Heart right ventricle (tissue), 16 donors: ENCODE results near the gene GFAP. TPM values are rescaled to one million over a fixed set of nuclear protein-coding genes. Genes with fewer than 3 reads are reported as not detected.

ENCODE experiments used
- ATAC-seq, 8 donors: fragments of 200-7000 bp; cut with Tn5 transposase; one replicate each; pipeline ENCODE4 v1.9.1; 2020; ENCODE audit warnings: mild to moderate bottlenecking in 8 of 8, moderate library complexity in 8 of 8, moderate number of reproducible peaks in 1 of 8
- DNase-seq, 2 donors: peaks; one replicate each; pipeline ENCODE4 v3.0.0-alpha.2; 2020
- H3K27ac ChIP-seq, 10 donors: fragments of 200-600 bp; sonication (generic) in 2 of 10; one replicate each; pipeline versions ENCODE4 v1.5.0 to v1.8.0; 2020 to 2022; ENCODE audit warnings: mild to moderate bottlenecking in 3 of 10
- H3K27me3 ChIP-seq, 7 donors: fragments of 200-600 bp; one replicate each; pipeline ENCODE4 v1.8.0; 2021 to 2022; ENCODE audit warnings: mild to moderate bottlenecking in 2 of 7
- H3K36me3 ChIP-seq, 9 donors: fragments of 200-600 bp; sonication (generic) in 1 of 9; one replicate each; pipeline versions ENCODE4 v1.5.0 to v1.8.0; 2020 to 2022; ENCODE audit warnings: mild to moderate bottlenecking in 2 of 9
- H3K4me1 ChIP-seq, 9 donors: fragments of 200-600 bp; sonication (generic) in 1 of 9; one replicate each; pipeline versions ENCODE4 v1.5.0 to v1.8.0; 2020 to 2022; ENCODE audit warnings: mild to moderate bottlenecking in 4 of 9
- H3K4me3 ChIP-seq, 10 donors: fragments of 200-600 bp; sonication (generic) in 2 of 10; one replicate each; pipeline versions ENCODE4 v1.5.0 to v1.8.0; 2020 to 2022; ENCODE audit warnings: mild to moderate bottlenecking in 7 of 10, moderate library complexity in 2 of 10
- H3K9me3 ChIP-seq, 11 donors: fragments of 200-600 bp in 10 of 11; sonication (generic) in 2 of 11; one replicate each; pipeline versions ENCODE4 v1.5.0 to v1.8.0; 2013 to 2022; ENCODE audit warnings: mild to moderate bottlenecking in 2 of 11, control low read depth in 1 of 11, moderate library complexity in 1 of 11
- CTCF ChIP-seq, 9 donors: fragments of 200-600 bp; sonication (generic) in 2 of 9; IDR thresholded peaks; one replicate each; pipeline versions ENCODE4 v1.5.0 to v1.8.0; 2021 to 2022; ENCODE audit warnings: antibody characterized with exemption in 9 of 9, mild to moderate bottlenecking in 5 of 9, moderate library complexity in 1 of 9
- WGBS, 2 donors: extraction: QIAGEN DNeasy Blood & Tissue Kit; methylation state at CpG; one replicate each; pipeline ENCODE4 v1.1.7; 2013; ENCODE audit warnings: inconsistent platforms in 1 of 2; 5-methylcytosine and 5-hydroxymethylcytosine counted together
- intact Hi-C, 10 donors: fragments of 100-400 bp; cut with DNase I; formaldehyde crosslinking; loops; one replicate each; pipeline versions ENCODE4 v1.11.1 to v1.14.2; 2022
- polyA plus RNA-seq, 2 donors: library from polyadenylated mRNA; stranded (reverse); fragments of 200-250 nt; gene quantifications; one replicate each; pipeline ENCODE4 v1.2.3, GENCODE V29; 2013
- total RNA-seq, 10 donors: library from RNA; stranded (reverse); fragmentation: NEBNext Ultra II Directional in 3 of 10; extraction: Animal tissue kit (Norgen Biotek cat#: 25700) in 3 of 10; gene quantifications; one replicate each; pipeline versions ENCODE4 v1.2.1 to v1.2.4, GENCODE V29; 2021 to 2023
- donor health status: Arrhythmogenic right ventricular cardiomyopathy.
- donor health status: ischemic (EF 13 %, LVEDD 7.1; RV severe dilation, severe dysfunction).
- donor health status: healthy with polysubstance abuse.
- donor health status: DM: no; HTN: yes; CAD: no.
- donor health status: DM: no; HTN: no; CAD: no.
- donor health status: ischemic (EF 25% LVEDD 6.9; RV normal size, moderate dysfunction).
- donor health status: ischemic (EF 25% LVEDD 5.7; RV mildly dilated, moderate dysfunction).
- donor health status: healthy.
- donor health status: DM: yes; HTN: yes; CAD: no.
- donor health status: Ischemic cardiomyopathy.
- donor health status: ischemic (EF 35%, LVEDD 5.7; RV mildly dilated, moderate dysfunction).
- donor health status: nonischemic (EF 11% LVEDD 7.7; RV severe dilation, severe dysfunction).
- donor health status: DM: yes; HTN: yes; CAD: no.
- donor health status: PGD.
- donor health status: ischemic (EF 29% LVEDD 5.4; RV normal size, mild dysfunction).
- donor health status: nonischemic (EF 23%, LVEDD 6.1; RV moderate dilation, normal function).

GFAP gene
- total and polyA plus RNA-seq, 12 donors: 2.1 to 8.6 (median 7.1) TPM

- intact Hi-C loops: no loop called here
- ATAC-seq: no peak
- DNase-seq: no peak
- WGBS, 2 donors: 93 to 94% methylated on average over 1 of the region's 1 CpG
- Histone ChIP-seq H3K27ac (no peak overlapping the region), H3K4me1 (peaks cover 0 to 33% (median 8%) of the 10 kb centered on the region in 9 donors), H3K27me3 (no peaks in the 10 kb centered on the region), H3K4me3 (no peak overlapping the region), H3K36me3 (peaks cover 0 to 91% (median 50%) of the 10 kb centered on the region in 9 donors), H3K9me3 (no peaks in the 10 kb centered on the region)
- TF ChIP-seq CTCF (IDR thresholded peaks at IDR 0.05): no peak
Measured at GRCh38 chr17:44887016-44887415, 28.3 kb downstream of the GFAP start.

GRCh38 chr17:44884941-44885340 is 30.4 kb downstream of the GFAP start:
- H3K36me3 ChIP-seq: peaks cover 0 to 94% (median 57%) of the 10 kb centered on the region in 9 donors
- TF ChIP-seq CTCF (IDR thresholded peaks at IDR 0.05): no peak
- no peak overlapping the region for H3K4me3 ChIP-seq
- intact Hi-C loops: no loop called here
- H3K27me3 ChIP-seq: no peaks in the 10 kb centered on the region
- no peak for DNase-seq
- 90 to 97% methylated on average over 2 of the region's 2 CpGs for WGBS, 2 donors
- no peaks in the 10 kb centered on the region for H3K9me3 ChIP-seq
- no peak overlapping the region for H3K27ac ChIP-seq
- ATAC-seq: no peak
- peaks cover 0 to 28% (median 7%) of the 10 kb centered on the region in 9 donors for H3K4me1 ChIP-seq

- no peak for ATAC-seq
- DNase-seq: no peak
- H3K9me3 ChIP-seq: no peaks in the 10 kb centered on the region
- no peaks in the 10 kb centered on the region for H3K27me3 ChIP-seq
- intact Hi-C loops: no loop called here
- H3K27ac ChIP-seq: no peak overlapping the region
- H3K36me3 ChIP-seq: peaks cover 0 to 100% (median 81%) of the 10 kb centered on the region in 9 donors
- no peak for TF ChIP-seq CTCF (IDR thresholded peaks at IDR 0.05)
- H3K4me3 ChIP-seq: no peak overlapping the region
- 82 to 85% methylated on average over 4 of the region's 4 CpGs for WGBS, 2 donors
- H3K4me1 ChIP-seq: no peaks in the 10 kb centered on the region
Measured at GRCh38 chr17:44881145-44881544, 34.2 kb downstream of the GFAP start.

- H3K4me1 ChIP-seq: no peaks in the 10 kb centered on the region
- WGBS, 2 donors: 92 to 93% methylated on average over 2 of the region's 2 CpGs
- peaks cover 0 to 100% (median 76%) of the 10 kb centered on the region in 9 donors for H3K36me3 ChIP-seq
- DNase-seq (no peak), ATAC-seq (no peak)
- no peaks in the 10 kb centered on the region for H3K9me3 ChIP-seq
- H3K4me3 ChIP-seq: no peak overlapping the region
- no peak overlapping the region for H3K27ac ChIP-seq
- intact Hi-C loops: no loop called here
- TF ChIP-seq CTCF (IDR thresholded peaks at IDR 0.05): no peak
- no peaks in the 10 kb centered on the region for H3K27me3 ChIP-seq
Measured at GRCh38 chr17:44880062-44880461, 35.2 kb downstream of the GFAP start.
